ENCODE results near the gene DNM1L.

Gene DNM1L

DNA sequence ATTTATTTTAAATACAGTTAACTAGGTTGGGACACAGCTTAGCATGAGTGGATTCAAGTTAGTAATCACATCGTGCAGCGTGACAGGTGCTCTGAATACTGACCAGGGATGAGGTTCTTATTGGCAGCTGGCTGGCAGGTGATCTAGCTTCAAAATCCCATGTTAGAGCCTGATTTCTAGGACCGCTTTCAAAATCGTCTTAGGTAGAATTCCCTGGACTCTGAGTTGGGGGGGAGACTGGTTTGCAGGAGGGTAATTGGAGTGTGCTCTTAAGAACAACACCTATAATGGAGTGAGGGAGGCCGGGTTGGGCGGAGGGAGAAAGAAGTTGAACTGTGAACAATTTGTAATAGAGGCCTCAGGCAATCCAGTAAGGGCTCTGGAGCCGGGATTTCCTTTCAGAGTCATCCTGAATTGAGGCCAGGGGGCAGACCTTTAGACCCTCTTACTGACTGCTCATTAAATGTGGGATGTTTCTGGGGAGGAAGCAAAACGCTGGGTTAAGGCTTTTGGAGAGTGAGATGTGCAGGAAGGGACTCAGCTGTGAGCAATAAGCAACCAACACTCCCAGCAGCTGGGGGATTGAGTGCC lies 77.5 kb downstream of the DNM1L start:
- no peaks in the 10 kb centered on the region for H3K9me3 Mint-ChIP-seq
- peak overlapping the region; percentile 92 for H3K4me3 Mint-ChIP-seq
- H3K27ac Mint-ChIP-seq, result peak overlapping the region; percentile 93
- peaks cover 23% of the 10 kb centered on the region for H3K36me3 Mint-ChIP-seq (ENCODE audit: low read depth)
- H3K27me3 Mint-ChIP-seq, result no peaks in the 10 kb centered on the region
- H3K4me1 Mint-ChIP-seq (ENCODE audit: low read depth), result peaks cover 21% of the 10 kb centered on the region

DNA sequence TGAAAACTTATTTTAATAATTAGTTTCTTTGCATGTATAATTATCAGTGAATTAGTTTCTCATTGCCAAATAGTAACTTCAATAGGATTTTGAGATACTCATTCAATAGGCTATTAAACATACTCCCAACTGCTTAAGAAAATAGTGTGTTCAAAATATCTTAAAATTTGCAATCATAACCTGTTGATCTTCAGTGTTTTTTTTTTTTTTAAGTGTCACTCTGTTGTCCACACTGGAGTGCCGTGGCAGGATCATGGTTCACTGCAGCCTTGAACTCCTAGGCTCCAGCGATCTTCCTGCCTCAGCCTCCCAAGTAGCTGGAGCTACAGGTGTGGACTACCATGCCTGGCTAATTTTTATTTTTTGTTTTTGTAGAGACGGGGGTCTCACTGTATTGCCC lies 78.1 kb downstream of the DNM1L start:
- H3K36me3 Mint-ChIP-seq (ENCODE audit: low read depth), result peaks cover 20% of the 10 kb centered on the region
- no peak overlapping the region for H3K4me3 Mint-ChIP-seq
- H3K27ac Mint-ChIP-seq, result no peak overlapping the region
- no peaks in the 10 kb centered on the region for H3K27me3 Mint-ChIP-seq
- peaks cover 21% of the 10 kb centered on the region for H3K4me1 Mint-ChIP-seq (ENCODE audit: low read depth)
- no peaks in the 10 kb centered on the region for H3K9me3 Mint-ChIP-seq

DNA sequence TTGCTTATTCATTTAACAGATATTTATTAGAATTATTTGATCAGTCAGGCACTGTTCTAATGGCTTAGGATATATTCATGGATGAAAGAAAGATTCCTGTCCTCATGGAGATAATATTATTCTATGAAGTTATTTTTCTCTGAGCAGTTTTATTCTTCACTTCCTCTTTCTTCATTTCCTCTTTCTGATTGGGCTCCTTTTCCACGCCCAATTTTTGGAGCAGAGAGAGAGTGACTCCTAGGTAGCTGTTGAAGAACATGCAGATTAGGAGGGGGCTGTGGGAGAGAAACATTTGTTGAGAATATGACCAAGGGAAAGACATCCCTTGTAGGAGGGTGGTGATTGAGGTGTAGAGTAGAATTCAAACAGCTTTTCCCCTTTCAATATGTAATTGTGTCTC lies 82.6 kb downstream of the DNM1L start:
- H3K27me3 Mint-ChIP-seq, result no peaks in the 10 kb centered on the region
- no peak overlapping the region for H3K27ac Mint-ChIP-seq
- no peaks in the 10 kb centered on the region for H3K9me3 Mint-ChIP-seq
- no peak overlapping the region for H3K4me3 Mint-ChIP-seq
- no peaks in the 10 kb centered on the region for H3K4me1 Mint-ChIP-seq (ENCODE audit: low read depth)
- H3K36me3 Mint-ChIP-seq (ENCODE audit: low read depth), result no peaks in the 10 kb centered on the region

DNA sequence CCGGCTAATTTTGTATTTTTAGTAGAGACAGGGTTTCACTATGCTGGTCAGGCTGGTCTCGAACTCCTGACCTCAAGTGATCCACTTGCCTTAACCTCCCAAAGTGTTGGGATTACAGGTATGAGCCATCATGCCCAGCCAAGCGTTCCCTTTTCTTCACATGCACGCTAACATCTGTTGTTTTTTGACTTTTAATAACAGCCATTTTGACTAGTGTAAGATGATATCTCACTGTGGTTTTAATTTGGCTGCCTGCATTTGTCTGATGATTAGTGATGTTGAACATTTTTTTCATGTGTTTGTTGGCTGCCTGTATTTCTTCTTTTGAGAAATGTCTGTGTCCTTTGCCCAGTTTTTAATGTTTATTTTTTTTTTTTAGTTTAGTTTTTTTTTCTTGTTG lies 86.8 kb downstream of the DNM1L start:
- Mint-ChIP-seq H3K4me1 (ENCODE audit: low read depth) (no peaks in the 10 kb centered on the region), H3K36me3 (ENCODE audit: low read depth) (no peaks in the 10 kb centered on the region), H3K4me3 (no peak overlapping the region), H3K27ac (no peak overlapping the region), H3K27me3 (peaks cover 5% of the 10 kb centered on the region), H3K9me3 (no peaks in the 10 kb centered on the region)

DNA sequence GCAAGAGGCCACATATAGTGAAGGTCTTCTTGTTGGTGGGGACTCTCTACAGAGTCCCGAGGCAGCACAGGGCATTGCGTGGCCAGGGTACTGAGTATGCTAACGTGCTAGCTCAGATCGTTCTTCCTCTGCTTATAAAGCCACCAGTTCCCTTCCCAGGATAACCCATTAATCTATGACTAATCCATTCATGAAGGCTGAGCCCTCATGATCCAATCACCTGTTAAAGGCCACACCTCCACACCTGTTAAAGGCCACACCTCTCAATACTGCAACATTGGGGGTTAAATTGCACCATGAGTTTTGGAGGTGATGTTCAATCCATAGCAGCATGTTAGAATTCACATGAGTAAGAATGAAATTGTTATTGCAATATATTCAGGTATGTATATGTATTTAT lies 89.4 kb downstream of the DNM1L start:
- no peak overlapping the region for H3K27ac Mint-ChIP-seq
- H3K36me3 Mint-ChIP-seq (ENCODE audit: low read depth), result no peaks in the 10 kb centered on the region
- H3K4me1 Mint-ChIP-seq (ENCODE audit: low read depth), result no peaks in the 10 kb centered on the region
- H3K27me3 Mint-ChIP-seq, result peaks cover 13% of the 10 kb centered on the region
- no peak overlapping the region for H3K4me3 Mint-ChIP-seq
- no peaks in the 10 kb centered on the region for H3K9me3 Mint-ChIP-seq

DNA sequence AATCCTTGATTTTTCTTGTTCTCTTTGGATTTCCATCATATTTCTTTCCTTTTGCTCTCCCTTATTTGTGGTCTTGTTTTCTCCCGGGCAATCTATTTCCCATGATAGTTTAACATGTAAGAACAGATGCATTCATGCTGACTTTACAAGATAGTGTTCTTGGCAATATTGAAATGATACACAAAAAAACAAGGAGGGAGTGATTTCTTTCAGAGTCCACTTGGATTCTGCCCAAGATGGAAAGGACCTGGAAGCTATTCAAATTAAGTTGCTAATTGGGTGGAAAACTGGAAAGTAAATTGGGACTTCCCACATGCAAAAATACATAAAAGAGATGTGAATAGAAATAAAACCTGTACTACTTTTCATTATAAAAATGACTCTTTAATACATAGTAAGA lies 91.0 kb downstream of the DNM1L start:
- H3K27me3 Mint-ChIP-seq, result peaks cover 17% of the 10 kb centered on the region

DNA sequence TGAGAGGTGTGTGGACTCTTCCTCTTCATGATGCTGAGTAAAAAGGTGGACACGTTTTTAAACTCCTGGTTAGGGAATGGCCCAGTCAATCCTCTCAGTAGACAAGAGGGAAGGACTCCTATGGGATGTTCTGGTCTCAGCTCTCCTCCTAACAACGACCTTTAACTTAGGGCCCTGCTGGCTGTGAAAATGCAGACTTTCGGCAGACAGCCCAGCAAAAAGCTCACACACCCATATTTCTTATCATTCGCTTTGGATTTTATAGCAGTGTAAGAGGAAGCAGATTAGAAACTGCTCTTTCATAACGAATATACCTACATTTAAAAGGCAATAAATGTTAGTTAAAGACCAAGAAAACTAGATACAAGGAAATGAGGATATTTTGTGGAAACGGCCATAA lies 94.6 kb downstream of the DNM1L start:
- Mint-ChIP-seq H3K27me3 (peaks cover 25% of the 10 kb centered on the region), H3K36me3 (ENCODE audit: low read depth) (no peaks in the 10 kb centered on the region), H3K27ac (no peak overlapping the region)

More for the DNA sequence above, 91.0 kb downstream of the DNM1L start:
- H3K4me1 Mint-ChIP-seq (ENCODE audit: low read depth), result no peaks in the 10 kb centered on the region
- no peaks in the 10 kb centered on the region for H3K9me3 Mint-ChIP-seq
- H3K4me3 Mint-ChIP-seq, result no peak overlapping the region
- H3K36me3 Mint-ChIP-seq (ENCODE audit: low read depth), result no peaks in the 10 kb centered on the region
- H3K27ac Mint-ChIP-seq, result no peak overlapping the region

DNA sequence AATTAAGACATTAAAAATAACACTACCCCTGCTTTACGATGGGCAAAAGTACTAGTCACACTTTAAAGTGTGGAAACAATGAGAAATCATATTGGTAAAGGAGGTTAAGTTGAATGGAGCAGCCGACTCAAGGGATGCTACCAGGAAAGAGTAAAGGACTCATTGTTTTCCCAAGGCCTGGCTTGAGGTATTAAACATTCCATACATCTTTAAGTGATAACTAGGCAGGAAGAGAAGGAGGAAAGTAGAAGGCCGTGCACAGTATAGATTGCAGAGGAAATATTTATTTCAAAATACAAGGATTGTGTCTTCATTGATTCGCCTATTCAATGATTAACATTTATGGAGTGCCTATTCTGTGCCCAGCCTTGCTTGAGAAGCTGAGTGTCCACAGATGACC lies 97.2 kb downstream of the DNM1L start:
- H3K27ac Mint-ChIP-seq, result no peak overlapping the region
- no peaks in the 10 kb centered on the region for H3K9me3 Mint-ChIP-seq
- H3K36me3 Mint-ChIP-seq (ENCODE audit: low read depth), result no peaks in the 10 kb centered on the region
- H3K27me3 Mint-ChIP-seq, result peaks cover 32% of the 10 kb centered on the region
- H3K4me1 Mint-ChIP-seq (ENCODE audit: low read depth), result no peaks in the 10 kb centered on the region
- H3K4me3 Mint-ChIP-seq, result no peak overlapping the region

More for the DNA sequence above, 94.6 kb downstream of the DNM1L start:
- no peaks in the 10 kb centered on the region for H3K9me3 Mint-ChIP-seq
- H3K4me3 Mint-ChIP-seq, result no peak overlapping the region
- no peaks in the 10 kb centered on the region for H3K4me1 Mint-ChIP-seq (ENCODE audit: low read depth)

DNA sequence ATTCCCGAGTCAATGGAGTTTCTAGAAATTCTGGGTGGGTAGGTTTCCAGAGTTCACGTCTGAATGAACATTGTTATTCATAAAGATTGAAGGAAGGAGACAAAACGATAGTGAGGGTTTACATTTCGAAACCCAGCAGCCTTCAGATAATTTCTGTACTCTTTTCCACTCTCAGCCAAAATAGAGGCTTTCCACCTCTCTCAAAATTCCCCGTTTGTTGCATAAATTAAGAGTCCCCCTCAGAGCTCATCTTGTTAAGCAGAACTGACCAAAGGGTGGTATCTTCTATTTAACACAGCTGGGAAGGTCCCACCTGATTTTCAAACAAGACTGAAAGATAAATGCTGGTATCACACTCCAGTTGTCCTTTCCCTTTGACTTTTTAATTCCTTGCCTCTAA lies 98.1 kb downstream of the DNM1L start:
- H3K4me1 Mint-ChIP-seq (ENCODE audit: low read depth), result no peaks in the 10 kb centered on the region
- H3K9me3 Mint-ChIP-seq, result no peaks in the 10 kb centered on the region
- no peak overlapping the region for H3K4me3 Mint-ChIP-seq
- peaks cover 29% of the 10 kb centered on the region for H3K27me3 Mint-ChIP-seq
- no peaks in the 10 kb centered on the region for H3K36me3 Mint-ChIP-seq (ENCODE audit: low read depth)
- H3K27ac Mint-ChIP-seq, result no peak overlapping the region

DNA sequence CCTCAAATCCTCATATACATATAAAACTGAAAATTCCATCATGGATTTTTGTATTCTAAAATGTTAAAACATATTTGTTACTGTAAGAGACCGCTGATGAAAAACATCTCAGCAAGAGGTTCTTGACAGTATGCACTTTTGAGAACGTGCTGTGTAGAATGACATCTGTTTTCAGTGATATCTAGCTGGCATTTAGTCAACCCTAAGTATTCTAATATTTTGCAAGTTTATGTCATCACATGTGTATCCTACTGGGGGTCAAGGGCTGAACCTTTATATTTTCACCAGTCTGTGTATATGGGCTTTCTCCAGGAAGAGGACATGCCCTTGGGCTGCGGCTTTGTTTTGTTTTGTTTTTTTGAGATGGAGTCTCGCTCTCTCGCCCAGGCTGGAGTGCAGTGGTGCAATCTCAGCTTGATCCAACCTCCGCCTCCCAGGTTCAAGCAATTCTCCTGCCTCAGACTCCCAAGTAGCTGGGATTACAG lies 98.6 kb downstream of the DNM1L start:
- no peak overlapping the region for H3K4me3 Mint-ChIP-seq
- H3K9me3 Mint-ChIP-seq, result no peaks in the 10 kb centered on the region
- no peaks in the 10 kb centered on the region for H3K36me3 Mint-ChIP-seq (ENCODE audit: low read depth)
- peaks cover 29% of the 10 kb centered on the region for H3K27me3 Mint-ChIP-seq
- no peak overlapping the region for H3K27ac Mint-ChIP-seq
- H3K4me1 Mint-ChIP-seq (ENCODE audit: low read depth), result no peaks in the 10 kb centered on the region

DNA sequence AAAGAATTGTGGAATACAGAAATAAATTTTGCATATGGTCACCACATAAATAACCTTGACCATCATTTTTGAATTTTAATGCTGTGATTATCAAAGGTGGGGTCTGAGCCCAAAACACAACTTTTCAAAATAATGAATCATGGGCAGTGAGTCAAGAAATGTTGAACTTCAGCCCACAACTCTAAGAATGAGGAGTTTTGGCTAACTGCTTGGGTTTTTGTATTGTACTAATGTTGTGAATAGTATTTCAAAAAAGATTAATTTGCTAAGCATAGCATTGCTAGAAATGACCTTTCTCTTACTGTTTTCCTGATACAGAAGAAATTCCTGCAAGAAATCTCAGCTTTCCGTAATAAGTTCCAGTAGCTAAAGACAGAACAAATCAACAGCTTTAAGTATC lies 101.0 kb downstream of the DNM1L start:
- H3K9me3 Mint-ChIP-seq, result no peaks in the 10 kb centered on the region
- no peaks in the 10 kb centered on the region for H3K36me3 Mint-ChIP-seq (ENCODE audit: low read depth)
- H3K27me3 Mint-ChIP-seq, result peaks cover 20% of the 10 kb centered on the region

DNA sequence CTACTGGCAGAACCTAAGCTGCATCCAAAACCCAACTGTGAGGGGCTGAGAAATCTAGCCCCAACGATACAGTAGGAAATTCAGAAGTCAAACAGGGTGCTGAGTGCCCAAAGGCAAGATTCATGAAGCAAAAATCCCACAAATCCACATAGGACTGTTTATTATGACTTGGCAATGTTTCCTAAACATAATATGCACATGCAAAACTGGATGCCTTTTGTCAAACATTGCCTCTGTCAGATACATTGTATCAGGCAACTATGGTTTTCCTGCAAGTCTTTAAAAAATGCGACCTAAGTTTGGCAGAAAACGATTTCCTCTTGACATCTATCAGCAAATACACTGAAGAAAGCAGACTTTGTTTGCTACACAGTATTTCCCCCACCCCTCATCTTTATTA lies 103.9 kb downstream of the DNM1L start:
- H3K36me3 Mint-ChIP-seq (ENCODE audit: low read depth), result no peaks in the 10 kb centered on the region
- no peaks in the 10 kb centered on the region for H3K9me3 Mint-ChIP-seq
- H3K4me1 Mint-ChIP-seq (ENCODE audit: low read depth), result no peaks in the 10 kb centered on the region
- H3K27me3 Mint-ChIP-seq, result peaks cover 11% of the 10 kb centered on the region
- H3K27ac Mint-ChIP-seq, result no peak overlapping the region
- H3K4me3 Mint-ChIP-seq, result no peak overlapping the region

More for the DNA sequence above, 101.0 kb downstream of the DNM1L start:
- no peaks in the 10 kb centered on the region for H3K4me1 Mint-ChIP-seq (ENCODE audit: low read depth)
- H3K4me3 Mint-ChIP-seq, result no peak overlapping the region
- H3K27ac Mint-ChIP-seq, result no peak overlapping the region

DNA sequence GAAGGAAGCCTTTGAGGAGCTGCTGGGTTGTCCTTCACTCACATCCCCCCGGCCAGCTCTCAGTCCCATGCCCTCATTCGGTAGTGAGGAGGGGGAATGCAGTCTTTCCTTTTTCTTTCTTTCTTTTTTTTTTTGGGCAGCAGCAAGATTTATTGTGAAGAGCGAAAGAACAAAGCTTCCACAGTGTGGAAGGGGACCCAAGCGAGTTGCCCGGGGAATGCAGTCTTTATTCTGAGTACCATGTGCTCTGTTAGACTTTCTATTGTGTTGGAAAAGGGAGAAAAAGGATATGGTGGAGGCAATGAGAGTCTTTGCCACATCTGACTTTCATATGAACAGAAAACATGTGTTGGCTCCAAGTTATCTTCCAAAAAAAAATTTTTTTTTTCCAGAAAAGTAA lies 106.5 kb downstream of the DNM1L start:
- peaks cover 8% of the 10 kb centered on the region for H3K27me3 Mint-ChIP-seq
- H3K36me3 Mint-ChIP-seq (ENCODE audit: low read depth), result no peaks in the 10 kb centered on the region
- H3K4me3 Mint-ChIP-seq, result no peak overlapping the region
- no peaks in the 10 kb centered on the region for H3K9me3 Mint-ChIP-seq
- H3K4me1 Mint-ChIP-seq (ENCODE audit: low read depth), result no peaks in the 10 kb centered on the region
- H3K27ac Mint-ChIP-seq, result no peak overlapping the region

DNA sequence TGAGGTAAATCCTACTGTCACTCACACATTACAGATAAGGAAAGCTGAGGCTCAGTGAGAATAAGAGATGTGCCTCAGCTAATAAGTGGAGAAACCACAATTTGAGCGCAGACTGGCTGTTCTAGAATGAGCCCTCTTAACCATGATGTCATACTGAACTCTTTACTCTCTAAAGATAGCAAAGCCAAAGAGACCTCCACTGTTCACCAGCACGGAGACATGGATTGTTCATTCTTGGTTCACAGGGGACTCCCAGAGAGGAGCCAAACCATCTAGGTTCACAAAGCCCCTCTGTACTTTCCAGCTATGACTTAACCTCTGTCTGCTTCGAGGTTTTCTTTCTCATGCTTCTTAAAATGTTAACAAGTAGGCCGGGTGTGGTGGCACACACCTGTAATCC lies 109.3 kb downstream of the DNM1L start:
- H3K27me3 Mint-ChIP-seq, result peaks cover 4% of the 10 kb centered on the region
- H3K36me3 Mint-ChIP-seq (ENCODE audit: low read depth), result no peaks in the 10 kb centered on the region
- no peaks in the 10 kb centered on the region for H3K4me1 Mint-ChIP-seq (ENCODE audit: low read depth)
- no peak overlapping the region for H3K4me3 Mint-ChIP-seq
- no peak overlapping the region for H3K27ac Mint-ChIP-seq
- H3K9me3 Mint-ChIP-seq, result no peaks in the 10 kb centered on the region

DNA sequence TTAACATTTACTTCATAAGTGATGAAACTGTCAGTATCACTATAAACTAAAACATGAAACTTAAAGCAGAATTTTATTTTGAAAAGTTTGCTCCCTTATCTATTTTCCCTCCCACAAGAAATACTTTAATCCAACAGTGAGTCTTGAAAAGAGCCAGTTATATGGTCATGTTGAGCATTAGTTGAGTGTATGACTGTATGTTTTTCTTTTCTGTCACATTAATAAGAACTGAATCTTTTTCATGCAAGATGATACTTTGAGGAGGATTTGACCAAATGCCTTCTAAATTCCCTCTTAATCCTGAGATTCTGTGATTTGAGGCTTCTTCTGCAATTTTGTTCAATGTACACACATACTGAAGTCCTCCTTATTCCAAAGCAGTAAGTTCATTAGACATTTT lies 110.3 kb downstream of the DNM1L start:
- H3K27me3 Mint-ChIP-seq, result peaks cover 4% of the 10 kb centered on the region
- H3K36me3 Mint-ChIP-seq (ENCODE audit: low read depth), result no peaks in the 10 kb centered on the region
- no peak overlapping the region for H3K4me3 Mint-ChIP-seq
- no peaks in the 10 kb centered on the region for H3K4me1 Mint-ChIP-seq (ENCODE audit: low read depth)
- H3K9me3 Mint-ChIP-seq, result no peaks in the 10 kb centered on the region
- no peak overlapping the region for H3K27ac Mint-ChIP-seq

DNA sequence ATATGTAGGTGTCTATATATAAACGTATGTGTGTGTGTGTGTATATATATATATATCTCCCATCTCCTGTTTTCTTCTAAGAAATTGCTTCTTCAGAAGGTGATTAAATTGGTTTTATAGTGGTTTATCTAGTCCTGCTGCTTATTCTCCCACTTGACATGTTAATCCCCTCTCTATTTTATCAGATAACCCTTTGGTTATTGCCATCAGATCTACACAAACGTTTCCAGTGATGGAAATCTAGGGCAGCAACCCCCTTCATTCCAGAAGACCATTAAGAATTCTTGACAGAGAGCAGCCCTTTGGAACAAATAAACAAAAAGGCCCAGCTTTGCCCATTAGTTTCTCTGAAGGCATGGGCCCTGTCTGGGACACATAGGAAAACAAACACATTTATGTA lies 110.8 kb downstream of the DNM1L start:
- peaks cover 4% of the 10 kb centered on the region for H3K27me3 Mint-ChIP-seq
- H3K9me3 Mint-ChIP-seq, result no peaks in the 10 kb centered on the region
- H3K27ac Mint-ChIP-seq, result no peak overlapping the region
- H3K36me3 Mint-ChIP-seq (ENCODE audit: low read depth), result no peaks in the 10 kb centered on the region
- H3K4me3 Mint-ChIP-seq, result no peak overlapping the region
- no peaks in the 10 kb centered on the region for H3K4me1 Mint-ChIP-seq (ENCODE audit: low read depth)

All from stimulated activated naive CD8-positive, alpha-beta T cell treated with anti-CD3 and anti-CD28 coated beads, Interleukin-15, Interleukin-2, amounts not matched to agents 100 ng/mL and 50 ng/mL, for 24 hours (primary cell).